A549 (cell line): Measurements from ENCODE around the gene TCERG1. TPM values are rescaled to one million over a fixed set of nuclear protein-coding genes. Genes with fewer than 3 reads are reported as not detected.

Experiments
- ATAC-seq, 2 experiments: fragments of 200-7000 bp in 1 of 2; fragments of >200 bp in 1 of 2; cut with Nextera tagmentation in 1 of 2; cut with Tn5 transposase in 1 of 2; 3 replicates each; pipeline versions ENCODE4 v1.8.0 to v1.9.1; 2018 to 2020; ENCODE audit warnings: mild to moderate bottlenecking in 1 of 2, moderate library complexity in 1 of 2
- CTCF ChIA-PET: fragments of 300-600 bp; sonication (Branson Sonifier 250); formaldehyde crosslinking; extraction: SDS; loops from one replicate; lab custom pipeline; 2021; ENCODE audit warnings: antibody characterized with exemption, inconsistent platforms; lab: Yijun Ruan, JAX
- POLR2A ChIA-PET: fragments of 350-600 bp; formaldehyde crosslinking; extraction: SDS; loops from one replicate; lab custom pipeline; 2021; ENCODE audit warnings: antibody characterized with exemption, inconsistent platforms; lab: Yijun Ruan, JAX
- DNase-seq, 2 experiments: peaks; one replicate each; pipeline versions ENCODE4 v3.0.0 to v3.0.0-alpha.2; 2011 to 2016; ENCODE audit warnings: low read depth in 1 of 2, low spot score in 1 of 2
- FAIRE-seq: peaks from 2 replicates; lab custom pipeline; 2011; peaks lifted over from hg19 to GRCh38; lab: Jason Lieb, UNC
- H3K27ac ChIP-seq, 2 experiments: fragments of >200 bp; sonication (Bioruptor Twin); formaldehyde crosslinking; 3 replicates each; pipeline ENCODE4 v1.5.1; 2016 to 2017
- H3K4me1 ChIP-seq: fragments of >200 bp; sonication (Bioruptor Twin); formaldehyde crosslinking; 3 replicates; pipeline ENCODE4 v1.6.1; 2016
- H3K4me2 ChIP-seq: fragments of >200 bp; sonication (Bioruptor Twin); formaldehyde crosslinking; 3 replicates; pipeline ENCODE4 v1.6.1; 2016
- H3K4me3 ChIP-seq: fragments of >200 bp; sonication (Bioruptor Twin); formaldehyde crosslinking; 3 replicates; pipeline ENCODE4 v1.5.1; 2016
- H3K9me3 ChIP-seq: fragments of >200 bp; sonication (Bioruptor Twin); formaldehyde crosslinking; 3 replicates; pipeline ENCODE4 v1.6.1; 2016
- CHD2 ChIP-seq: fragments of 150-350 bp; IDR thresholded peaks from 2 replicates; pipeline ENCODE4 v1.6.1; 2014; ENCODE audit warnings: low read length; ENCODE audit not compliant: partially characterized antibody
- CHD4 ChIP-seq: fragments of 200-600 bp; sonication (generic); IDR thresholded peaks from 2 replicates; pipeline ENCODE4 v1.6.1; 2016; ENCODE audit warnings: antibody characterized with exemption, mild to moderate bottlenecking, borderline replicate concordance
- EP300 ChIP-seq, 2 experiments: fragments of >200 bp; sonication (Bioruptor Twin); formaldehyde crosslinking; IDR thresholded peaks; 2 replicates in 1 of 2; 3 replicates in 1 of 2; pipeline ENCODE4 v1.6.1; 2016 to 2017
- HEYL ChIP-seq: fragments of 250-450 bp; sonication (Bioruptor Pico); IDR thresholded peaks from 2 replicates; pipeline ENCODE4 v1.8.0; 2021; ENCODE audit warnings: mild to moderate bottlenecking, moderate library complexity
- MAFK ChIP-seq: fragments of 450-650 bp; IDR thresholded peaks from 2 replicates; pipeline ENCODE4 v1.6.1; 2014; ENCODE audit not compliant: partially characterized antibody
- MYC ChIP-seq: IDR thresholded peaks from 2 replicates; pipeline ENCODE4 v1.6.1; 2012; ENCODE audit warnings: mild to moderate bottlenecking, inconsistent platforms, low read length, improper control_type of control experiment, borderline replicate concordance
- PHF8 ChIP-seq: fragments of 200-600 bp; sonication (generic); IDR thresholded peaks from 2 replicates; pipeline ENCODE4 v1.6.1; 2016; ENCODE audit warnings: low read depth, mild to moderate bottlenecking, antibody characterized with exemption, moderate library complexity, borderline replicate concordance
- RAD21 ChIP-seq, 2 experiments: fragments of >200 bp in 1 of 2; sonication (Bioruptor Twin) in 1 of 2; formaldehyde crosslinking in 1 of 2; IDR thresholded peaks in 1 of 2; conservative IDR thresholded peaks in 1 of 2; 2 replicates in 1 of 2; 3 replicates in 1 of 2; pipeline ENCODE4 v1.6.1; 2012 to 2018; ENCODE audit warnings: inconsistent platforms in 1 of 2
- TFCP2L1 ChIP-seq: fragments of 250-450 bp; sonication (Bioruptor Pico); IDR thresholded peaks from 2 replicates; pipeline ENCODE4 v1.5.0; 2021; ENCODE audit warnings: mild to moderate bottlenecking
- WGBS: methylation state at CpG from one replicate; pipeline ENCODE4 v1.1.6; 2017; ENCODE audit errors: missing lambda C conversion rate; 5-methylcytosine and 5-hydroxymethylcytosine counted together
- polyA plus RNA-seq, 4 experiments: library from polyadenylated mRNA; depleted of rRNA in 3 of 4; stranded (reverse); fragments of >200 nt; fragmentation: RNase III in 1 of 4; extraction: RNeasy Plus Mini Kit Qiagen cat#74134 plus additional on column Dnase treatment in 1 of 4; gene quantifications; 2 replicates in 3 of 4; 3 replicates in 1 of 4; pipeline ENCODE4 v1.2.3, GENCODE V29; 2011 to 2017
- TF ChIP-seq, protein P1 (sequence below): fragments of 150-350 bp; IDR thresholded peaks from 2 replicates; pipeline ENCODE4 v1.6.1; 2014; ENCODE audit warnings: low read depth, mild to moderate bottlenecking, low read length
- TF ChIP-seq, protein P2 (sequence below): fragments of 200-600 bp; sonication (generic); IDR thresholded peaks from 2 replicates; pipeline ENCODE4 v1.6.1; 2016; ENCODE audit warnings: antibody characterized with exemption, mild to moderate bottlenecking, moderate library complexity
- TF ChIP-seq, protein P3 (sequence below): fragments of >200 bp; sonication (Bioruptor Twin); formaldehyde crosslinking; IDR thresholded peaks from 3 replicates; pipeline ENCODE4 v1.5.1; 2016

The TCERG1 gene
- polyA plus RNA-seq, 2 of the 4 experiments (the other 2 are of a cell fraction), result 49.1 to 73.8 TPM

DNA sequence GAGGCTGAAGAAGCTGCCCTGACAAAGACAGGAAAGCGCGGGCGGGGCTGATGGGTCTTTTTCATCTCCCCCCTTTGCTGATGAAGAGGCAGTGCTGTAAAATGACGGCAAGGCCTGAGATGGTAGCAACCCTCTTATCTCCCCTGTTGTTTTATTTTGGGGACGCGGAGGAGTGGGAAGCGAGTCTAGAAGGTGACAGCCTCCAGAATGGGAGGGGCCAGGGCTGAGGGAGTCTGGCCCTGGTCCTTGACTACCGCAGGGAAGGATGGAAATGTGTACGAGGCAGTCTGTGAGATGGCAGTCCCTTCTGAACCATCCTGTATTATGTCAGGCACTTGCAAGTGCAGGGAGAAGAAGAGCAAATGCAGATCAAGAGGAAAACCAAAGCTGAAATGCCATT, 46.1 kb upstream of the TCERG1 start:
- H3K4me1 ChIP-seq, result no peaks in the 10 kb centered on the region
- ATAC-seq, result no peak
- FAIRE-seq, result no peak
- POLR2A ChIA-PET, result no interaction called here
- H3K4me3 ChIP-seq, result no peak overlapping the region
- no peak for DNase-seq
- H3K9me3 ChIP-seq, result no peaks in the 10 kb centered on the region
- TF ChIP-seq, protein P1, sequence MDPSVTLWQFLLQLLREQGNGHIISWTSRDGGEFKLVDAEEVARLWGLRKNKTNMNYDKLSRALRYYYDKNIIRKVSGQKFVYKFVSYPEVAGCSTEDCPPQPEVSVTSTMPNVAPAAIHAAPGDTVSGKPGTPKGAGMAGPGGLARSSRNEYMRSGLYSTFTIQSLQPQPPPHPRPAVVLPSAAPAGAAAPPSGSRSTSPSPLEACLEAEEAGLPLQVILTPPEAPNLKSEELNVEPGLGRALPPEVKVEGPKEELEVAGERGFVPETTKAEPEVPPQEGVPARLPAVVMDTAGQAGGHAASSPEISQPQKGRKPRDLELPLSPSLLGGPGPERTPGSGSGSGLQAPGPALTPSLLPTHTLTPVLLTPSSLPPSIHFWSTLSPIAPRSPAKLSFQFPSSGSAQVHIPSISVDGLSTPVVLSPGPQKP, result no peak
- TF ChIP-seq RAD21 (conservative IDR thresholded peaks at IDR 0.05 in 1 of 2, IDR thresholded peaks at IDR 0.05 in 1 of 2) (no peak), EP300 (IDR thresholded peaks at IDR 0.05) (no peak), TFCP2L1 (CRISPR knock-in tag) (no peak), CHD2 (no peak), HEYL (CRISPR knock-in tag) (no peak), MAFK (no peak), CHD4 (no peak)
- TF ChIP-seq, protein P2, sequence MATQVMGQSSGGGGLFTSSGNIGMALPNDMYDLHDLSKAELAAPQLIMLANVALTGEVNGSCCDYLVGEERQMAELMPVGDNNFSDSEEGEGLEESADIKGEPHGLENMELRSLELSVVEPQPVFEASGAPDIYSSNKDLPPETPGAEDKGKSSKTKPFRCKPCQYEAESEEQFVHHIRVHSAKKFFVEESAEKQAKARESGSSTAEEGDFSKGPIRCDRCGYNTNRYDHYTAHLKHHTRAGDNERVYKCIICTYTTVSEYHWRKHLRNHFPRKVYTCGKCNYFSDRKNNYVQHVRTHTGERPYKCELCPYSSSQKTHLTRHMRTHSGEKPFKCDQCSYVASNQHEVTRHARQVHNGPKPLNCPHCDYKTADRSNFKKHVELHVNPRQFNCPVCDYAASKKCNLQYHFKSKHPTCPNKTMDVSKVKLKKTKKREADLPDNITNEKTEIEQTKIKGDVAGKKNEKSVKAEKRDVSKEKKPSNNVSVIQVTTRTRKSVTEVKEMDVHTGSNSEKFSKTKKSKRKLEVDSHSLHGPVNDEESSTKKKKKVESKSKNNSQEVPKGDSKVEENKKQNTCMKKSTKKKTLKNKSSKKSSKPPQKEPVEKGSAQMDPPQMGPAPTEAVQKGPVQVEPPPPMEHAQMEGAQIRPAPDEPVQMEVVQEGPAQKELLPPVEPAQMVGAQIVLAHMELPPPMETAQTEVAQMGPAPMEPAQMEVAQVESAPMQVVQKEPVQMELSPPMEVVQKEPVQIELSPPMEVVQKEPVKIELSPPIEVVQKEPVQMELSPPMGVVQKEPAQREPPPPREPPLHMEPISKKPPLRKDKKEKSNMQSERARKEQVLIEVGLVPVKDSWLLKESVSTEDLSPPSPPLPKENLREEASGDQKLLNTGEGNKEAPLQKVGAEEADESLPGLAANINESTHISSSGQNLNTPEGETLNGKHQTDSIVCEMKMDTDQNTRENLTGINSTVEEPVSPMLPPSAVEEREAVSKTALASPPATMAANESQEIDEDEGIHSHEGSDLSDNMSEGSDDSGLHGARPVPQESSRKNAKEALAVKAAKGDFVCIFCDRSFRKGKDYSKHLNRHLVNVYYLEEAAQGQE, result no peak
- no peak overlapping the region for H3K4me2 ChIP-seq
- WGBS, result 68% methylated on average over 9 of the region's 9 CpGs
- H3K27ac ChIP-seq, result no peak overlapping the region
- CTCF ChIA-PET, result interaction anchor here (1.4 kb wide), 1 partner anchor 27 kb away, joined by 4 read pairs; no protein-coding TSS in a partner anchor

DNA sequence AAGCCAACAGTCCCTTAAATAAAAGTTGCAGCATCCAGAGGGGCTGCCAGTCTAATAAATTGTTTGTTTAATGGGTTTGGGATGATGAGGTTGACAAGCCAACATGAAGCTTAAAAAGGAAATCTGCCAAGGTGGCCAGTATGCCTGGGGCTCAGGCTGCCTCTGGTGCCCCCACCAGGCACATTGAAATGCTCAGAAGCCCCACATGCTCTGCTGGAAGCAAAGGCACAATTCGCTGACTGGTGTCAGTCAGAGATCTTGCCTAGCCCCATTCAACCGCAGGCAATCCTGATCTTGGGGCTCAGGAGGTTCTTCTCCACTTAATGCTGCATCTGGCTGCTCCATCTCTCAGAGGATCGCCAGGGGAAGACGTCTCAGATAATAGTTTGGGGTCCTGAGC, 44.2 kb upstream of the TCERG1 start:
- POLR2A ChIA-PET, result no interaction called here
- H3K4me1 ChIP-seq, result no peaks in the 10 kb centered on the region
- 35% methylated on average over 4 of the region's 4 CpGs for WGBS
- CTCF ChIA-PET, result interaction anchor here (0.8 to 1.5 kb wide), 2 partner anchors 24 to 32 kb away, joined by 3 read pairs; no protein-coding TSS in a partner anchor
- H3K9me3 ChIP-seq, result no peaks in the 10 kb centered on the region
- no peak overlapping the region for H3K4me2 ChIP-seq
- FAIRE-seq (no peak), DNase-seq (no peak), ATAC-seq (peak in 1 of 2 experiments; percentile 48; a peak in 2 of 6 replicates)
- TF ChIP-seq, protein P1, result no peak
- no peak for TF ChIP-seq MYC
- no peak for TF ChIP-seq CHD4
- no peak for TF ChIP-seq PHF8
- TF ChIP-seq, protein P3, sequence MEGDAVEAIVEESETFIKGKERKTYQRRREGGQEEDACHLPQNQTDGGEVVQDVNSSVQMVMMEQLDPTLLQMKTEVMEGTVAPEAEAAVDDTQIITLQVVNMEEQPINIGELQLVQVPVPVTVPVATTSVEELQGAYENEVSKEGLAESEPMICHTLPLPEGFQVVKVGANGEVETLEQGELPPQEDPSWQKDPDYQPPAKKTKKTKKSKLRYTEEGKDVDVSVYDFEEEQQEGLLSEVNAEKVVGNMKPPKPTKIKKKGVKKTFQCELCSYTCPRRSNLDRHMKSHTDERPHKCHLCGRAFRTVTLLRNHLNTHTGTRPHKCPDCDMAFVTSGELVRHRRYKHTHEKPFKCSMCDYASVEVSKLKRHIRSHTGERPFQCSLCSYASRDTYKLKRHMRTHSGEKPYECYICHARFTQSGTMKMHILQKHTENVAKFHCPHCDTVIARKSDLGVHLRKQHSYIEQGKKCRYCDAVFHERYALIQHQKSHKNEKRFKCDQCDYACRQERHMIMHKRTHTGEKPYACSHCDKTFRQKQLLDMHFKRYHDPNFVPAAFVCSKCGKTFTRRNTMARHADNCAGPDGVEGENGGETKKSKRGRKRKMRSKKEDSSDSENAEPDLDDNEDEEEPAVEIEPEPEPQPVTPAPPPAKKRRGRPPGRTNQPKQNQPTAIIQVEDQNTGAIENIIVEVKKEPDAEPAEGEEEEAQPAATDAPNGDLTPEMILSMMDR, result no peak
- H3K4me3 ChIP-seq, result no peak overlapping the region
- no peak overlapping the region for H3K27ac ChIP-seq
